H1 (cell line): ENCODE measurements around the gene ESYT2. TPM values are rescaled to one million over a fixed set of nuclear protein-coding genes. Genes with fewer than 3 reads are reported as not detected.
"Not testable (repeated sequence)": the region's sequence is repeated elsewhere in the genome, so short reads cannot be mapped to it uniquely, and the experiment has no call there.

Source experiments
- CTCF ChIA-PET: fragments of 300-600 bp; sonication (Branson Sonifier 250); formaldehyde crosslinking; loops from one replicate; lab custom pipeline; 2021; ENCODE audit not compliant: partially characterized antibody; lab: Charles Lee
- POLR2A ChIA-PET: fragments of 300-600 bp; sonication (Branson Sonifier 250); formaldehyde crosslinking; loops from one replicate; lab custom pipeline; 2021; ENCODE audit warnings: inconsistent platforms; ENCODE audit not compliant: partially characterized antibody; lab: Charles Lee
- DNase-seq, 2 experiments: peaks; one replicate each; pipeline versions ENCODE4 v3.0.0 to v3.0.0-alpha.2; 2010 to 2022; ENCODE audit warnings: low spot score in 2 of 2, low read depth in 1 of 2, mixed read lengths in 1 of 2
- FAIRE-seq: peaks from 2 replicates; lab custom pipeline; 2011; peaks lifted over from hg19 to GRCh38; lab: Jason Lieb, UNC
- H2AFZ ChIP-seq: 2 replicates; pipeline ENCODE4 v1.8.1; 2012; ENCODE audit warnings: low read length, inconsistent platforms
- H2AK5ac ChIP-seq: 2 replicates; pipeline ENCODE4 v1.6.1; 2013; ENCODE audit warnings: low read depth, low read length
- H2BK120ac ChIP-seq: replicated peaks from 2 replicates; pipeline ENCODE3; 2013; ENCODE audit warnings: low read depth, low read length, inconsistent platforms
- H2BK12ac ChIP-seq: 2 replicates; pipeline ENCODE4 v1.6.1; 2013; ENCODE audit warnings: low read depth, low read length
- H2BK15ac ChIP-seq: 2 replicates; pipeline ENCODE4 v1.6.1; 2013; ENCODE audit warnings: low read length
- H2BK20ac ChIP-seq: 2 replicates; pipeline ENCODE4 v1.6.1; 2013; ENCODE audit warnings: low read length
- H2BK5ac ChIP-seq: 2 replicates; pipeline ENCODE4 v1.6.1; 2013; ENCODE audit warnings: low read depth, low read length
- H3K14ac ChIP-seq: 2 replicates; pipeline ENCODE4 v1.6.1; 2013; ENCODE audit warnings: inconsistent platforms; ENCODE audit not compliant: insufficient read length
- H3K18ac ChIP-seq: 2 replicates; pipeline ENCODE4 v1.6.1; 2013; ENCODE audit warnings: low read length; ENCODE audit errors: extremely low read depth
- H3K23ac ChIP-seq: 2 replicates; pipeline ENCODE4 v1.6.1; 2013; ENCODE audit warnings: inconsistent platforms; ENCODE audit not compliant: insufficient read length
- H3K23me2 ChIP-seq: 2 replicates; pipeline ENCODE4 v1.6.1; 2013; ENCODE audit warnings: low read depth, low read length
- H3K27ac ChIP-seq: 2 replicates; pipeline ENCODE4 v1.6.1; 2011; ENCODE audit warnings: low read depth, low read length, inconsistent platforms
- H3K27me3 ChIP-seq, 4 experiments: replicated peaks in 1 of 4; 1 replicate in 1 of 4; 2 replicates in 3 of 4; pipeline versions ENCODE4 v1.6.1 to v1.8.1; 2011 to 2013; ENCODE audit warnings: low read length in 3 of 4, mild to moderate bottlenecking in 3 of 4, inconsistent platforms in 2 of 4, mixed read lengths in 2 of 4, moderate library complexity in 1 of 4; ENCODE audit not compliant: control insufficient read depth in 3 of 4, insufficient read depth in 3 of 4; ENCODE audit errors: extremely low read depth in 1 of 4
- H3K36me3 ChIP-seq, 4 experiments: 2 replicates each; pipeline versions ENCODE4 v1.6.1 to v1.8.1; 2011 to 2013; ENCODE audit warnings: mild to moderate bottlenecking in 4 of 4, low read length in 3 of 4, moderate library complexity in 2 of 4, control low read depth in 1 of 4, inconsistent platforms in 1 of 4; ENCODE audit not compliant: insufficient read depth in 4 of 4, control insufficient read depth in 2 of 4
- H3K4ac ChIP-seq: replicated peaks from 2 replicates; pipeline ENCODE3; 2013; ENCODE audit warnings: low read length, low read depth, mixed read lengths, inconsistent platforms; ENCODE audit not compliant: insufficient read length
- H3K4me1 ChIP-seq, 4 experiments: replicated peaks in 1 of 4; 1 replicate in 1 of 4; 2 replicates in 3 of 4; pipeline versions ENCODE4 v1.6.1 to v1.8.1; 2011 to 2013; ENCODE audit warnings: low read length in 3 of 4, inconsistent platforms in 2 of 4, mixed read lengths in 1 of 4; ENCODE audit not compliant: insufficient read depth in 4 of 4, control insufficient read depth in 3 of 4
- H3K4me2 ChIP-seq, 2 experiments: 2 replicates each; pipeline versions ENCODE4 v1.6.1 to v1.8.1; 2011 to 2013; ENCODE audit warnings: low read depth in 2 of 2, low read length in 2 of 2, control low read depth in 1 of 2, inconsistent platforms in 1 of 2, mild to moderate bottlenecking in 1 of 2; ENCODE audit not compliant: insufficient read depth in 1 of 2
- H3K4me3 ChIP-seq, 4 experiments: fragments of 200-600, 300-600 bp in 1 of 4; sonication (generic), shearing (Covaris generic), sonication (Bioruptor Twin) in 1 of 4; 2 replicates each; pipeline versions ENCODE4 v1.5.1 to v1.8.1; 2011 to 2016; ENCODE audit warnings: low read length in 4 of 4, low read depth in 3 of 4, control low read depth in 2 of 4, inconsistent platforms in 2 of 4, mild to moderate bottlenecking in 2 of 4, mixed read lengths in 1 of 4, moderate library complexity in 1 of 4; ENCODE audit not compliant: insufficient read depth in 2 of 4; ENCODE audit errors: extremely low read depth in 1 of 4
- H3K56ac ChIP-seq: replicated peaks from 2 replicates; pipeline ENCODE3; 2013; ENCODE audit warnings: low read depth, mild to moderate bottlenecking, mixed read lengths, low read length, inconsistent platforms; ENCODE audit not compliant: insufficient read length
- H3K79me1 ChIP-seq: 2 replicates; pipeline ENCODE4 v1.6.1; 2013; ENCODE audit warnings: low read depth, low read length, control low read depth
- H3K79me2 ChIP-seq, 2 experiments: 2 replicates each; pipeline versions ENCODE4 v1.6.1 to v1.8.1; 2012 to 2013; ENCODE audit warnings: low read length in 2 of 2, mild to moderate bottlenecking in 2 of 2, inconsistent platforms in 1 of 2; ENCODE audit not compliant: insufficient read depth in 2 of 2, control insufficient read depth in 1 of 2
- H3K9ac ChIP-seq, 4 experiments: replicated peaks in 1 of 4; 1 replicate in 1 of 4; 2 replicates in 3 of 4; pipeline versions ENCODE4 v1.6.1 to v1.8.1; 2011 to 2013; ENCODE audit warnings: low read depth in 3 of 4, low read length in 3 of 4, control low read depth in 2 of 4, mild to moderate bottlenecking in 2 of 4, moderate library complexity in 2 of 4, inconsistent platforms in 1 of 4; ENCODE audit errors: extremely low read depth in 1 of 4
- H3K9me3 ChIP-seq, 2 experiments: 2 replicates each; pipeline versions ENCODE4 v1.6.1 to v1.8.1; 2012 to 2013; ENCODE audit warnings: mild to moderate bottlenecking in 2 of 2, moderate library complexity in 2 of 2, control low read depth in 1 of 2, inconsistent platforms in 1 of 2, low read depth in 1 of 2, low read length in 1 of 2, mixed read lengths in 1 of 2; ENCODE audit not compliant: insufficient read depth in 2 of 2
- H4K20me1 ChIP-seq, 2 experiments: replicated peaks in 1 of 2; 2 replicates each; pipeline versions ENCODE3 to v1.8.1; 2011 to 2013; ENCODE audit warnings: inconsistent platforms in 2 of 2, low read length in 2 of 2, mild to moderate bottlenecking in 1 of 2; ENCODE audit not compliant: insufficient read depth in 2 of 2, control insufficient read depth in 1 of 2
- H4K5ac ChIP-seq: 2 replicates; pipeline ENCODE4 v1.6.1; 2013; ENCODE audit warnings: low read length, low read depth, mixed read lengths, inconsistent platforms; ENCODE audit not compliant: insufficient read length
- H4K8ac ChIP-seq: 2 replicates; pipeline ENCODE4 v1.8.0; 2013; ENCODE audit warnings: mild to moderate bottlenecking, moderate library complexity, low read length, inconsistent platforms; ENCODE audit not compliant: insufficient read depth; ENCODE audit errors: extremely low read depth
- H4K91ac ChIP-seq: replicated peaks from 2 replicates; pipeline ENCODE3; 2013; ENCODE audit warnings: low read length, mixed read lengths, inconsistent platforms; ENCODE audit not compliant: insufficient read length
- ASH2L ChIP-seq: fragments of 200-600, 300-600 bp; sonication (generic); IDR thresholded peaks from one replicate; pipeline ENCODE4 v1.7.1; 2017; ENCODE audit warnings: low read length
- E2F6 ChIP-seq: IDR thresholded peaks from 2 replicates; pipeline ENCODE4 v1.6.1; 2012; ENCODE audit warnings: inconsistent platforms
- NRF1 ChIP-seq: IDR thresholded peaks from 2 replicates; pipeline ENCODE4 v1.6.1; 2011; ENCODE audit warnings: mild to moderate bottlenecking, low read depth, low read length, improper control_type of control experiment
- RBBP5 ChIP-seq: IDR thresholded peaks from 2 replicates; pipeline ENCODE4 v1.7.1; 2012; ENCODE audit warnings: low read depth, mild to moderate bottlenecking, inconsistent platforms, low read length, moderate library complexity, borderline replicate concordance
- SIRT6 ChIP-seq: IDR thresholded peaks from one replicate; pipeline ENCODE4 v1.7.1; 2012; ENCODE audit warnings: low read length, inconsistent platforms
- SP4 ChIP-seq: IDR thresholded peaks from 2 replicates; pipeline ENCODE4 v1.6.1; 2012; ENCODE audit warnings: low read length, inconsistent platforms
- WGBS, 2 experiments: shearing (Covaris generic) in 1 of 2; methylation state at CpG; one replicate each; pipeline versions ENCODE4 v1.1.6 to v1.1.7; 2013 to 2015; ENCODE audit warnings: low lambda C conversion rate in 2 of 2, mixed read lengths in 2 of 2, inconsistent platforms in 1 of 2, low coverage in 1 of 2, missing lambda C conversion rate in 1 of 2; ENCODE audit not compliant: insufficient replicate concordance in 2 of 2, insufficient coverage in 1 of 2, insufficient read length in 1 of 2; ENCODE audit errors: extremely low coverage in 1 of 2, missing lambda C conversion rate in 1 of 2; 5-methylcytosine and 5-hydroxymethylcytosine counted together
- polyA plus RNA-seq, 7 experiments: library from polyadenylated mRNA; depleted of rRNA in 3 of 7; stranded (reverse) in 5 of 7; unstranded in 2 of 7; fragments of >200 nt in 5 of 7; fragments of 200-250 nt in 2 of 7; gene quantifications; 1 replicate in 5 of 7; 2 replicates in 1 of 7; 4 replicates in 1 of 7; pipeline versions ENCODE4 v1.2.1 to v1.2.3, GENCODE V29; 2011 to 2013; ENCODE audit warnings: missing spikeins in 2 of 7, mixed read lengths in 2 of 7
- total RNA-seq: library from RNA; stranded (reverse); fragmentation: NEBNext Ultra II Directional; extraction: Animal tissue kit (Norgen Biotek cat#: 25700); gene quantifications from 2 replicates; pipeline ENCODE4 v1.2.1, GENCODE V29; 2021
- TF ChIP-seq, protein P1 (sequence below): IDR thresholded peaks from 2 replicates; pipeline ENCODE4 v1.6.1; 2012; ENCODE audit warnings: inconsistent platforms

ESYT2 gene
- total and polyA plus RNA-seq, 2 of the 8 experiments (the other 6 are each of a cell fraction or from before 2014, with no cell fraction given): 27.0 to 37.5 TPM

DNA sequence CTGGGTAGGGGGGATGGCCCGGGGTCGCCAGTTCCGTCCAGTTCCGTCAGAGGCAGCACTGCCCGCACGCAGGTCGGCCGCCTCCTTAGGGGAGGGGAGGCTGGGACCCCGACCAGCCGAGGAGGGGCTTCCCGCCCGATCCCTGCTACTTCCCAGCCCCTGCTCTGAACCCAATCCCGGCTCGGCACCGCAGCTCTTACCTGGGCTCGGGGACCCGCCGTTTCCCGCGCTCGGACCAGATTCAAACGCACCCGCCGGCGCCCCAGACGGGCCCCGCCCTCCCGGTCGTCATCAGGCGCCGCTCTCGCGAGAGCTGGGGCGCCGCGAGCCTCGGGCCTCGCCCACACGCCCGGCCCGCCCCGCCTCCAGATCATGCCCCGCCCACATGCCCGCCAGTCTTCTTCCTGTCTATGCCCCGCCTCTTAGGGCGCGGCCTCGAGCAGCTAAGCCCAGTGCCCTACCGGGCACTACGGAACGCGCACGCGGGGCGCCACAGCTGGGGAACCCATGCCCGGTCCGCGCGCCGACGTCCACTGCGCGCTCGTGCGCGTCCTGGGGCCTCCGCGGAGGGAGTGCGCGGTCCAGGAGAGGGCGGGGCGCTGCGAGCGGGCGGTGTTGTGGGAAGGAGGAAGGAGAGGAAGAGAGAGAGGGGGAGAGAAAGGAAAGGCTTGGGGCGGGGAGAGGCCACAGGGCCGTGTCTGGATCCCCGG, 124.6 kb downstream of the ESYT2 start, which contains the start of gene NCAPG2 (continued):
- TF ChIP-seq ASH2L: peak; percentile 51
- no peak for TF ChIP-seq SIRT6
- peak; percentile 45; the same call in 1 of the 2 replicates for TF ChIP-seq RBBP5
- TF ChIP-seq, protein P1, sequence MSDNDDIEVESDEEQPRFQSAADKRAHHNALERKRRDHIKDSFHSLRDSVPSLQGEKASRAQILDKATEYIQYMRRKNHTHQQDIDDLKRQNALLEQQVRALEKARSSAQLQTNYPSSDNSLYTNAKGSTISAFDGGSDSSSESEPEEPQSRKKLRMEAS: peak; percentile 74; the same call in 1 of the 2 replicates
- peak; percentile 64; the same call in 1 of the 2 replicates for TF ChIP-seq SP4
- TF ChIP-seq NRF1: no peak
- TF ChIP-seq E2F6: peak; percentile 58; the same call in 1 of the 2 replicates

GRCh38 chr7:158703679-158704523, 125.4 kb downstream of the ESYT2 start:
- not testable (repeated sequence) for H3K4ac ChIP-seq, FAIRE-seq, DNase-seq, H3K23ac ChIP-seq, H3K14ac ChIP-seq, H3K9me3 ChIP-seq, H2BK12ac ChIP-seq, H2BK120ac ChIP-seq, H2AFZ ChIP-seq, H2BK15ac ChIP-seq, H3K27me3 ChIP-seq, H2AK5ac ChIP-seq, H4K20me1 ChIP-seq, H3K23me2 ChIP-seq, H2BK20ac ChIP-seq, H4K5ac ChIP-seq, H3K79me1 ChIP-seq
- Histone ChIP-seq H3K36me3 (peaks cover 5 to 28% (median 20%) of the 10 kb centered on the region in 4 experiments; a peak in 7 of 8 replicates), H3K18ac (peak overlapping the region; percentile 93; the same call in 1 of the 2 replicates), H3K4me3 (peak overlapping the region; percentile 70 to 96 (median 84)), H3K9ac (peak overlapping the region; percentile 94 to 97 (median 96)), H4K91ac (peak overlapping the region; percentile 75), H3K4me1 (peaks cover 6 to 20% (median 12%) of the 10 kb centered on the region in 4 experiments; a peak in 6 of 7 replicates), H3K56ac (peak overlapping the region; percentile 90), H2BK5ac (peak overlapping the region; percentile 87), H4K8ac (peak overlapping the region; percentile 96; the same call in 1 of the 2 replicates), H3K79me2 (peaks cover 15 to 55% of the 10 kb centered on the region in 2 experiments), H3K27ac (peak overlapping the region; percentile 91), H3K4me2 (peak overlapping the region; percentile 83 to 99)
- POLR2A ChIA-PET: interaction anchor here (0.6 to 2.0 kb wide), 5 partner anchors 10 to 29 kb away, joined by 3 to 8 read pairs (median 4); no protein-coding TSS in a partner anchor
- CTCF ChIA-PET: interaction anchor here (1.3 to 4.3 kb wide), 3 partner anchors 29 to 80 kb away, joined by 3 to 37 read pairs (median 7); no protein-coding TSS in a partner anchor
- 14% methylated on average over 20 of the region's 23 CpGs; no CpG with 5 or more reads in 1 of the 2 experiments for WGBS, 2 experiments
